K562 (cell line): ENCODE measurements around the gene PRSS12. TPM values are rescaled to one million over a fixed set of nuclear protein-coding genes. Genes with fewer than 3 reads are reported as not detected.

Experiments used
- CTBP1 ChIP-seq: fragments of 450-650 bp; IDR thresholded peaks from 2 replicates; pipeline ENCODE4 v1.6.1; 2016; ENCODE audit warnings: borderline replicate concordance
- EP300 ChIP-seq: IDR thresholded peaks from 2 replicates; pipeline ENCODE4 v1.6.1; 2012; ENCODE audit warnings: low read length, improper control_type of control experiment
- GABPA ChIP-seq: fragments of 200-800 bp; sonication (Bioruptor generic); conservative IDR thresholded peaks from 2 replicates; pipeline ENCODE4 v1.6.1; 2016; ENCODE audit warnings: low read depth, missing genetic modification characterization, missing compliant biosample characterization
- NBN ChIP-seq: fragments of 450-650 bp; IDR thresholded peaks from 2 replicates; pipeline ENCODE4 v1.6.1; 2016; ENCODE audit warnings: low read depth, mild to moderate bottlenecking
- PATZ1 ChIP-seq: fragments of 250-450 bp; sonication (Bioruptor Pico); IDR thresholded peaks from 2 replicates; pipeline ENCODE4 v1.5.0; 2020; ENCODE audit warnings: mild to moderate bottlenecking, borderline replicate concordance
- RB1 ChIP-seq: fragments of 450-650 bp; IDR thresholded peaks from 2 replicates; pipeline ENCODE4 v1.6.1; 2017; ENCODE audit warnings: low read depth, mild to moderate bottlenecking
- STAT5A ChIP-seq: IDR thresholded peaks from 2 replicates; pipeline ENCODE4 v1.6.1; 2012; ENCODE audit warnings: low read length, inconsistent platforms, borderline replicate concordance
- ZFX ChIP-seq: sonication (generic); formaldehyde crosslinking; IDR thresholded peaks from 2 replicates; pipeline ENCODE4 v1.8.0; 2022; ENCODE audit warnings: mild to moderate bottlenecking, missing genetic modification reagents, moderate library complexity
- ZNF23 ChIP-seq: fragments of 250-450 bp; sonication (Bioruptor Pico); IDR thresholded peaks from 2 replicates; pipeline ENCODE4 v1.4.0; 2020; ENCODE audit warnings: mild to moderate bottlenecking
- ZNF609 ChIP-seq: sonication (generic); formaldehyde crosslinking; IDR thresholded peaks from 2 replicates; pipeline ENCODE4 v1.8.1; 2023; ENCODE audit warnings: missing genetic modification reagents, mild to moderate bottlenecking, borderline replicate concordance
- ZSCAN32 ChIP-seq: fragments of 450-650 bp; formaldehyde crosslinking; IDR thresholded peaks from 2 replicates; pipeline ENCODE4 v1.4.0; 2020; ENCODE audit warnings: mild to moderate bottlenecking, moderate library complexity
- polyA plus RNA-seq, 8 experiments: library from polyadenylated mRNA; depleted of rRNA in 4 of 8; stranded (reverse) in 5 of 8; unstranded in 3 of 8; fragments of >200 nt; fragmentation: Nextera tagmentation in 2 of 8; fragmentation: Illumina TruSeq in 1 of 8; extraction: Ambion mirVana in 2 of 8; extraction: Trizol in 1 of 8; gene quantifications; 2 replicates each; pipeline versions ENCODE4 v1.2.1 to v1.2.3, GENCODE V29; 2011 to 2014; ENCODE audit warnings: inconsistent platforms in 1 of 8, missing spikeins in 1 of 8
- total RNA-seq, 7 experiments: library from RNA; depleted of rRNA in 6 of 7; stranded (reverse); fragments of >200 nt in 6 of 7; fragmentation: Illumina TruSeq in 2 of 7; extraction: Trizol in 2 of 7; gene quantifications; 2 replicates each; pipeline versions ENCODE4 v1.2.1 to v1.2.3, GENCODE V29; 2011 to 2021; ENCODE audit warnings: low replicate concordance in 1 of 7
- TF ChIP-seq, protein P1 (sequence below): fragments of 250-450 bp; sonication (Bioruptor Pico); IDR thresholded peaks from 2 replicates; pipeline ENCODE4 v1.6.1; 2021; ENCODE audit warnings: mild to moderate bottlenecking
- TF ChIP-seq, protein P2 (sequence below): fragments of 450-650 bp; IDR thresholded peaks from 2 replicates; pipeline ENCODE4 v1.7.1; 2018; ENCODE audit warnings: mild to moderate bottlenecking, low read depth; ENCODE audit not compliant: partially characterized antibody
- TF ChIP-seq, protein P3 (sequence below), 2 experiments: fragments of 450-650 bp; conservative IDR thresholded peaks; 2 replicates each; pipeline ENCODE4 v1.6.1; 2017; ENCODE audit warnings: mild to moderate bottlenecking in 2 of 2, moderate library complexity in 2 of 2

PRSS12 gene
- total and polyA plus RNA-seq, 9 of the 15 experiments (the other 6 are each of a cell fraction or from before 2014, with no cell fraction given) = 0.06 to 0.11 (median 0.09) TPM; not detected in 6

DNA sequence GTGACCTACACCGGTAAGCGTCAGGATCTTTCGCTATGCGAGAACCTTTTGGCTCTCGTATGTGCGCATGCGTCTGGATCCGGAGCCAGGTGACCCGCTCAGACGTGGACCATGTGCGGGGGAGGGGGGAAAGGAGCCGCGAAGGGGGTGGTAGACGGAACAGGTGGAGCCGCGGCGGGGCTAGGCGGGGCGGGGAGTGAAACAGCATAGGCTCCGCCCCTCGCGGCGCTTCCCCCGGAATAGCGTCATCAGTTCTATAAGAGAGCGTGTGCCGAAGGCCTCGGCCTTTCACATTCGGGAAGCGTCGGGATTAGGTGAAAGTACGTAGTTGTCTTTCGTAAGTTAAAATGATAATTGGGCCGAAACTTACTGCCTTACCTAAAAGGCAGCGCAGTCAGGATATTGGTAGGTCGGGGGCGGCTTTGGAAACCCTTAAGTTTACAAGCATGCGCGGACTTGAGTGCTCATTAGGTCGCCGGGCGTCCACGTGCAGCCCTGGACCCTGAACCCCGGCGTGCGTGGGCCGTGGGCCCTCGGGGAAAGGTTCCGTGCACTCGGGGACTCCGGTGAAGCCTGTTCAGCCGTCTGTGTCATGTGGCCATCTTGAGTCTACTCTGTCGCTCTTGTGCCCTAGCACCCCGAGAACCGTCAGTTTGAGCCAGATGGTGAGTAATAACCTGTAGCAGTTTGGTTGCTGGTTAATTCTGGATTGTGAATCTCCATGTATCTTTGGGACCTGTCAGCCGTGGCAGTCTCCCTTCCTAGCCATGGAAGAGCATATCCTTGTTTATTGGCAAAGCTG is 74.1 kb downstream of the PRSS12 start (continued):
- TF ChIP-seq CTBP1 (0 out of 2 replicates have a peak, but pooled peaks have one; percentile 29), NBN (peak; percentile 39; the same call in 1 of the 2 replicates), GABPA (peak; percentile 88), ZNF609 (CRISPR knock-in tag) (no peak), STAT5A (peak; percentile 27; the same call in 1 of the 2 replicates), ZNF23 (0 out of 2 replicates have a peak, but pooled peaks have one; percentile 47), EP300 (no peak; the same call in none of the 2 replicates), ZSCAN32 (no peak; the same call in 1 of the 2 replicates), RB1 (peak; percentile 59; the same call in 1 of the 2 replicates), PATZ1 (0 out of 2 replicates have a peak, but pooled peaks have one; percentile 35), ZFX (CRISPR knock-in tag) (peak; percentile 99)
- TF ChIP-seq, protein P1, sequence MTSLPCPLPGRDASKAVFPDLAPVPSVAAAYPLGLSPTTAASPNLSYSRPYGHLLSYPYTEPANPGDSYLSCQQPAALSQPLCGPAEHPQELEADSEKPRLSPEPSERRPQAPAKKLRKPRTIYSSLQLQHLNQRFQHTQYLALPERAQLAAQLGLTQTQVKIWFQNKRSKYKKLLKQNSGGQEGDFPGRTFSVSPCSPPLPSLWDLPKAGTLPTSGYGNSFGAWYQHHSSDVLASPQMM (CRISPR knock-in tag) = peak; percentile 76; the same call in 1 of the 2 replicates
- TF ChIP-seq, protein P2, sequence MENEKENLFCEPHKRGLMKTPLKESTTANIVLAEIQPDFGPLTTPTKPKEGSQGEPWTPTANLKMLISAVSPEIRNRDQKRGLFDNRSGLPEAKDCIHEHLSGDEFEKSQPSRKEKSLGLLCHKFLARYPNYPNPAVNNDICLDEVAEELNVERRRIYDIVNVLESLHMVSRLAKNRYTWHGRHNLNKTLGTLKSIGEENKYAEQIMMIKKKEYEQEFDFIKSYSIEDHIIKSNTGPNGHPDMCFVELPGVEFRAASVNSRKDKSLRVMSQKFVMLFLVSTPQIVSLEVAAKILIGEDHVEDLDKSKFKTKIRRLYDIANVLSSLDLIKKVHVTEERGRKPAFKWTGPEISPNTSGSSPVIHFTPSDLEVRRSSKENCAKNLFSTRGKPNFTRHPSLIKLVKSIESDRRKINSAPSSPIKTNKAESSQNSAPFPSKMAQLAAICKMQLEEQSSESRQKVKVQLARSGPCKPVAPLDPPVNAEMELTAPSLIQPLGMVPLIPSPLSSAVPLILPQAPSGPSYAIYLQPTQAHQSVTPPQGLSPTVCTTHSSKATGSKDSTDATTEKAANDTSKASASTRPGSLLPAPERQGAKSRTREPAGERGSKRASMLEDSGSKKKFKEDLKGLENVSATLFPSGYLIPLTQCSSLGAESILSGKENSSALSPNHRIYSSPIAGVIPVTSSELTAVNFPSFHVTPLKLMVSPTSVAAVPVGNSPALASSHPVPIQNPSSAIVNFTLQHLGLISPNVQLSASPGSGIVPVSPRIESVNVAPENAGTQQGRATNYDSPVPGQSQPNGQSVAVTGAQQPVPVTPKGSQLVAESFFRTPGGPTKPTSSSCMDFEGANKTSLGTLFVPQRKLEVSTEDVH = peak; percentile 36
- TF ChIP-seq, protein P3, sequence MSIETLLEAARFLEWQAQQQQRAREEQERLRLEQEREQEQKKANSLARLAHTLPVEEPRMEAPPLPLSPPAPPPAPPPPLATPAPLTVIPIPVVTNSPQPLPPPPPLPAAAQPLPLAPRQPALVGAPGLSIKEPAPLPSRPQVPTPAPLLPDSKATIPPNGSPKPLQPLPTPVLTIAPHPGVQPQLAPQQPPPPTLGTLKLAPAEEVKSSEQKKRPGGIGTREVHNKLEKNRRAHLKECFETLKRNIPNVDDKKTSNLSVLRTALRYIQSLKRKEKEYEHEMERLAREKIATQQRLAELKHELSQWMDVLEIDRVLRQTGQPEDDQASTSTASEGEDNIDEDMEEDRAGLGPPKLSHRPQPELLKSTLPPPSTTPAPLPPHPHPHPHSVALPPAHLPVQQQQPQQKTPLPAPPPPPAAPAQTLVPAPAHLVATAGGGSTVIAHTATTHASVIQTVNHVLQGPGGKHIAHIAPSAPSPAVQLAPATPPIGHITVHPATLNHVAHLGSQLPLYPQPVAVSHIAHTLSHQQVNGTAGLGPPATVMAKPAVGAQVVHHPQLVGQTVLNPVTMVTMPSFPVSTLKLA (conservative IDR thresholded peaks at IDR 0.05) = peak; percentile 94
